Erythroblast (primary cell): ENCODE measurements around the gene E2F8.

Source experiments
- DNase-seq, 2 experiments: peaks; one replicate each; lab custom pipeline; 2025; lab: John Stamatoyannopoulos, UW
- GATA1 ChIP-seq: IDR thresholded peaks from 2 replicates; pipeline ENCODE4 v1.6.1; 2011; ENCODE audit warnings: low read depth, mild to moderate bottlenecking, control low read depth, low read length, moderate library complexity
- POLR2A ChIP-seq: IDR thresholded peaks from 2 replicates; pipeline ENCODE4 v1.6.1; 2011; ENCODE audit warnings: mild to moderate bottlenecking, low read length

E2F8 gene

GRCh38 chr11:19241260-19242178 is 774 bp upstream of the E2F8 start:
- no peak for TF ChIP-seq GATA1
- TF ChIP-seq POLR2A: peak; percentile 57

GRCh38 chr11:19239039-19239438 is 1.7 kb downstream of the E2F8 start:
- TF ChIP-seq GATA1: no peak
- TF ChIP-seq POLR2A: no peak
- peak; percentile 27 to 40 for DNase-seq

More at GRCh38 chr11:19241260-19242178, 774 bp upstream of the E2F8 start:
- peak; percentile 84 to 86 for DNase-seq

GRCh38 chr11:19237813-19238212 is 2.9 kb downstream of the E2F8 start:
- TF ChIP-seq POLR2A (no peak), GATA1 (no peak)
- peak in 1 of 2 experiments; percentile 4 for DNase-seq

GRCh38 chr11:19237381-19237780 is 3.4 kb downstream of the E2F8 start:
- DNase-seq: no peak

GRCh38 chr11:19234231-19234817 is 6.4 kb downstream of the E2F8 start:
- no peak for DNase-seq
- TF ChIP-seq POLR2A (peak; percentile 41), GATA1 (no peak)

More at GRCh38 chr11:19237381-19237780, 3.4 kb downstream of the E2F8 start:
- no peak for TF ChIP-seq GATA1
- no peak for TF ChIP-seq POLR2A

GRCh38 chr11:19232910-19233503 is 7.7 kb downstream of the E2F8 start:
- DNase-seq: no peak
- TF ChIP-seq GATA1 (no peak), POLR2A (peak; percentile 32)

GRCh38 chr11:19229671-19230070 is 11.1 kb downstream of the E2F8 start:
- no peak for DNase-seq
- TF ChIP-seq POLR2A (no peak), GATA1 (no peak)

GRCh38 chr11:19228968-19229367 is 11.8 kb downstream of the E2F8 start:
- TF ChIP-seq GATA1 (no peak), POLR2A (peak; percentile 20)
- no peak for DNase-seq

- DNase-seq: no peak
- TF ChIP-seq GATA1 (no peak), POLR2A (no peak)
Observed at GRCh38 chr11:19226378-19227195, 14.2 kb downstream of the E2F8 start.

GRCh38 chr11:19225581-19225980 is 15.2 kb downstream of the E2F8 start:
- TF ChIP-seq GATA1 (no peak), POLR2A (no peak)
- no peak for DNase-seq

- DNase-seq: no peak
- TF ChIP-seq POLR2A (peak; percentile 3), GATA1 (no peak)
Observed at GRCh38 chr11:19225123-19225522, 15.6 kb downstream of the E2F8 start.

GRCh38 chr11:19220903-19221724 is 19.6 kb downstream of the E2F8 start:
- DNase-seq: no peak
- TF ChIP-seq GATA1 (no peak), POLR2A (no peak)

GRCh38 chr11:19218786-19219460 is 21.8 kb downstream of the E2F8 start:
- DNase-seq: no peak
- TF ChIP-seq GATA1 (no peak), POLR2A (no peak)
